Caki2 (cell line): ENCODE data around the gene EMC10. TPM values are rescaled to one million over a fixed set of nuclear protein-coding genes. Genes with fewer than 3 reads are reported as not detected.
"Not testable (repeated sequence)": the region's sequence is repeated elsewhere in the genome, so short reads cannot be mapped to it uniquely, and the experiment has no call there.

ENCODE experiments used
- DNase-seq: peaks from one replicate; pipeline ENCODE4 v3.0.0-alpha.2; 2015; ENCODE audit warnings: low read depth
- in situ Hi-C: cut with HindIII; loops from 2 replicates; pipeline ENCODE4 v1.10.0; 2016; ENCODE audit warnings: low sequenced_read_pairs, low pct_unique_long_range_greater_than_20kb, mixed read lengths
- total RNA-seq: library from RNA; depleted of rRNA; stranded (reverse); fragments of >200 nt; shearing (Covaris generic); gene quantifications from 2 replicates; pipeline ENCODE4 v1.2.3, GENCODE V29; 2014; ENCODE audit warnings: low replicate concordance

EMC10 gene
- total RNA-seq, 1 experiment from 2014 or later, result 192 TPM

GRCh38 chr19:50473336-50473735 is 3.0 kb upstream of the EMC10 start:
- DNase-seq, in situ Hi-C loops: not testable (repeated sequence)

- in situ Hi-C loops, result no loop called here
Measured at GRCh38 chr19:50475101-50475568, 1.2 kb upstream of the EMC10 start.

GRCh38 chr19:50475736-50476223 is 527 bp upstream of the EMC10 start:
- in situ Hi-C loops, result no loop called here

More at GRCh38 chr19:50475101-50475568, 1.2 kb upstream of the EMC10 start:
- no peak for DNase-seq

GRCh38 chr19:50476907-50477238 is 566 bp downstream of the EMC10 start:
- in situ Hi-C loops, result no loop called here

More at GRCh38 chr19:50475736-50476223, 527 bp upstream of the EMC10 start:
- DNase-seq, result no peak

GRCh38 chr19:50477751-50478515 is 1.6 kb downstream of the EMC10 start:
- no peak for DNase-seq
- in situ Hi-C loops, result no loop called here

More at GRCh38 chr19:50476907-50477238, 566 bp downstream of the EMC10 start:
- no peak for DNase-seq

- in situ Hi-C loops, result no loop called here
- no peak for DNase-seq
Measured at GRCh38 chr19:50478901-50479715, 2.8 kb downstream of the EMC10 start.

GRCh38 chr19:50479761-50480251 is 3.5 kb downstream of the EMC10 start:
- in situ Hi-C loops, result no loop called here
- no peak for DNase-seq

GRCh38 chr19:50480281-50481111 is 4.2 kb downstream of the EMC10 start:
- in situ Hi-C loops, result no loop called here
- no peak for DNase-seq

GRCh38 chr19:50481351-50482149 is 5.2 kb downstream of the EMC10 start:
- in situ Hi-C loops, result no loop called here

GRCh38 chr19:50482271-50482855 is 6.1 kb downstream of the EMC10 start:
- in situ Hi-C loops, result no loop called here
- no peak for DNase-seq

More at GRCh38 chr19:50481351-50482149, 5.2 kb downstream of the EMC10 start:
- DNase-seq, result no peak

- in situ Hi-C loops, result no loop called here
- no peak for DNase-seq
Measured at GRCh38 chr19:50482916-50483315, 6.6 kb downstream of the EMC10 start.

GRCh38 chr19:50485284-50485955 is 9.1 kb downstream of the EMC10 start:
- in situ Hi-C loops, result no loop called here
- no peak for DNase-seq

- in situ Hi-C loops, result no loop called here
Measured at GRCh38 chr19:50486823-50487515, 10.7 kb downstream of the EMC10 start.

GRCh38 chr19:50488389-50489194 is 12.3 kb downstream of the EMC10 start:
- in situ Hi-C loops, result no loop called here

More at GRCh38 chr19:50486823-50487515, 10.7 kb downstream of the EMC10 start:
- DNase-seq, result peak; percentile 46

GRCh38 chr19:50489461-50490011 is 13.2 kb downstream of the EMC10 start:
- no peak for DNase-seq
- in situ Hi-C loops, result no loop called here

More at GRCh38 chr19:50488389-50489194, 12.3 kb downstream of the EMC10 start:
- no peak for DNase-seq
